Activated naive CD8-positive, alpha-beta T cell (primary cell): ENCODE measurements around the gene KCNJ1.

Experiments
- H3K27ac Mint-ChIP-seq: one replicate; pipeline ENCODE4 v1.8.0; 2021; ENCODE audit warnings: mixed read lengths
- H3K27me3 Mint-ChIP-seq: one replicate; pipeline ENCODE4 v1.8.0; 2021; ENCODE audit warnings: mixed read lengths
- H3K36me3 Mint-ChIP-seq: one replicate; pipeline ENCODE4 v1.8.0; 2021; ENCODE audit warnings: mixed read lengths
- H3K4me1 Mint-ChIP-seq: one replicate; pipeline ENCODE4 v1.8.0; 2021; ENCODE audit warnings: low read depth, mixed read lengths
- H3K4me3 Mint-ChIP-seq: one replicate; pipeline ENCODE4 v1.8.0; 2021; ENCODE audit warnings: mild to moderate bottlenecking, mixed read lengths
- H3K9me3 Mint-ChIP-seq: one replicate; pipeline ENCODE4 v1.8.0; 2021; ENCODE audit warnings: low read depth, mixed read lengths

KCNJ1 gene

DNA sequence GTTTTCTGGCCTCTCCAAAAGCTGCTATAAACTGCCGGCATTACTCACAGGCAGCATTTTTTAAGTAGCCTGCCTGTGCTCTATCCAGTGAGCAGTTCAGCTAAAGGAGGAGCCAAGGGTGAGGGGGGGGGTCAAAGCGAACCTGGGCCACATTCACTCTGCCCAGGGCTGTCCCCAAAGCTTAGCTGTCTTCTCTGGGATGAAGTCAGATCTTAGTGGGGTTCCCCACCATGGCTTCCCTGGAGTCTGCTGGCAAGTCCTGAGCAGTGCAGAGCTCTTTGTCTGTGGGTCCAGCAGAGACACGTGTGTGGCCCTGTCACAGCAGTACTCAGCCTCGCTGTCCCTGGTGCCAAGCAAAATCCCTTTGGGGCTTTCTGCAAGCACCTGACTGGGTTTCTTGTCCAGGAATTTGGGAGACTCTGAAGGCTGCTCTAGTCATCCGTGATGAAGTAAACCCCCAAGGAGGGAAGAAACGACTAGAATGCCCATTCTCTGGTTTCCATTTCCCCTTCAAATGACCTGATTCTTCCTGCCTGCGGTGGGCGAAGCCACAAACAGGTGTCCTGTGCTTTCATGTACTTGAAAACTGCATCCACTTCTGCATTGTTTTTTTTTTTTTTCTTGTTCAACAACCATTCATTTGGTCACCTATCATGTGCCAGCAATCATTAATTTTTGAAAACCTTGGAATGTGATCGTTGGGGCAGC lies 26.6 kb upstream of the KCNJ1 start:
- Mint-ChIP-seq H3K4me3 (no peak overlapping the region), H3K27me3 (peaks cover 22% of the 10 kb centered on the region), H3K4me1 (peaks cover 10% of the 10 kb centered on the region), H3K27ac (no peak overlapping the region), H3K9me3 (no peaks in the 10 kb centered on the region), H3K36me3 (no peaks in the 10 kb centered on the region)

DNA sequence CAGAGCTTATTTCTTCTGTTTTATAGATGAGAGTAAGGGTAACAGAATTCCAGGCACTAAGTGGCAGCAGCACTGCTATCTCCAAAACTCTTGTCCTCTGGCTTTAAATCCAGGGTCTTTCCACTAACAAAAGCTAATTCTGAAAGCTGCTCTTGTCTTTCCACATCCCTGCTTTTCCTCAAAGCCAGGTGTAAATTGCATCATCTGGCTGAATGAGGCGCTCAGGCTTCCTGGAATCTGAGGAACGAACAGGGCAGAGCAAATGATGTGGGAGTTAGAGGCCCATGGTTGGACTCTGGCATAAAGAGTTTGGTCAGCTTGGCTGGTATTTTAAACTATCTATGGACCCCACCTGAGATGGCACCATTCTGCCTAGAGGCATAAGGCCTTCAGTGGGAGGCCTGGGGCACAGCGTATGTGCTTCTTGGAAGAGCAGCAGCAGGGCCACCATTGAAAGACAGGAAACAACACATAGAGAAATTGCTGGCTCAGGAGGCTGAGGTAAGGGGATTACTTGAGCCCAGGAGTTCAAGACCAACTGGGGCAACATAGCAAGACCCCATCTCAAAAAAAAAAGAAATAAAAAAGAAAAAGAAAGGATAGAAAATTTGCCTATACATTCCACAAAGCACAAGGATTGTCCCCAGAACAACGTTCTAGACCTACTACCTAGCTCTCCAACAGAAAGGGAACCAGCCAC lies 25.9 kb upstream of the KCNJ1 start:
- no peak overlapping the region for H3K27ac Mint-ChIP-seq
- H3K36me3 Mint-ChIP-seq, result no peaks in the 10 kb centered on the region
- H3K27me3 Mint-ChIP-seq, result peaks cover 28% of the 10 kb centered on the region
- H3K4me3 Mint-ChIP-seq, result peak overlapping the region; percentile 4
- no peaks in the 10 kb centered on the region for H3K9me3 Mint-ChIP-seq
- peaks cover 10% of the 10 kb centered on the region for H3K4me1 Mint-ChIP-seq

DNA sequence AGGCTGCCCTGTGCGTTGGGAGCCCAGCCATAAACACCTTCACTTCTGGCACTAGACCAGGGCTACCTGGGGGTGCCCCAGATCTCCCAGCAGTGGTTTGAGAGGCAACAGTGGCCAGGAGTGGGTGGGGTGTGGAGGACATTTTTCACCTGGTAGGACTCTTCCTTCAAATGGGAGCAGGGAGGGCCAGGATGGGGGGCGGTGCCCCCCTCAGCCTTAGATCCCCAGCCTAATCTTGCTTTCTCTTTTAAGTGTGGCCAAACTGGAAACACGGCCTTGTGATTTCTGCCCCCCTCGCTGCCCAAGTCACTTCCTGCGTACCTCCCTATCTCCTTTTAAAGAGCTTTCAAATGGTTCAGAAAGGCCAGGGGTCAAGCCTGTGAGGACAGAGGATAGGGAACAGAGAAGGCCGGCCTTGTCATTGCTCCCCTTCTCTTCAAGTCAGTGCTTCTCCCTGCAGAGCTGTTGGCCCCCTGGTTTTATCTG lies 24.9 kb upstream of the KCNJ1 start:
- no peak overlapping the region for H3K27ac Mint-ChIP-seq

DNA sequence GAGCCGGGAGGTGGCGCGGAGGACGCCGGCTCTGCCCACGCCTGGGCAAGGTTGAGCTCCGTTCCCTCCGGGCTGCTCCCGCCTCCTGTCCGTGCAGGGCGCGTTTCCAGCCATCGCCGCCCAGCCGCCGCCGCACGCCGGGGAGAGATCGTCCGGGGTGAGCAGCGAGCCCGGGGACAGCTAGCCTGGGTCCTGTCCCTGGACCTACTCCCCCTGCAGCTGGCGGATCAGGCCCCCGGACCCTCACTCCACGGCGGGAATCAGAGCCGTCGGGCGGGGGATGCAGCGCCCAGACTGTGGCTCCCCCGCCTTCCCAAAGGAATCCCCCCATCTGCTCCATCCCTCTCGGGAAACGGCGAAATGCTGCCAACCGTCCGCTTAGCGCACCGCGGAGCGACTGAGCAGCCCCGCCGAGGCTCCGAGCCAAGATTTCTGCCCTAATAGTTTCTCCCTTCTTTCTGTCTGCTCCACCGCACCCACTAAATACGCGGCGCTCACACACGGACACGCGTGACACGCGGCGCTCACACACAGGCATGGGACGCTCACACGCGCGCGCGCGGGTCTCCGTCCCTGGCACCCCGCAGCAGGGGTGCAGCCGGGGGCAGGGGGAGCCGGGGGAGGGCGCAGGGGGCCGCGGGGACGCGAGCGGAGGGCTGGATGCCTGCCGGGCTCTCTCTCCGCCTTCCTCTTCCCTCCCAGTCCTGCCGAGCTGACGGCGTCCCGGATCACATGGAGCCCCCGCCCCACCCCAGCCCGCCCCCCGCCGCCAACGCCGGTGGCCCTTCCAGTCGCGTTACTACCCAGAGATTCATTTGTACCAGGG lies 23.7 kb upstream of the KCNJ1 start, which contains the start of gene KCNJ5:
KCNJ5 (plus strand) TSS at position 814 of the 826 bp plus-strand sequence. CDS start 19,918 bp downstream, outside the sequence.
- Mint-ChIP-seq H3K27me3 (peaks cover 30% of the 10 kb centered on the region), H3K27ac (no peak within 1 kb of the TSS)

More for the DNA sequence above, 24.9 kb upstream of the KCNJ1 start:
- peaks cover 10% of the 10 kb centered on the region for H3K4me1 Mint-ChIP-seq
- H3K4me3 Mint-ChIP-seq, result peak overlapping the region; percentile 67
- H3K27me3 Mint-ChIP-seq, result peaks cover 29% of the 10 kb centered on the region
- H3K9me3 Mint-ChIP-seq, result no peaks in the 10 kb centered on the region
- no peaks in the 10 kb centered on the region for H3K36me3 Mint-ChIP-seq

DNA sequence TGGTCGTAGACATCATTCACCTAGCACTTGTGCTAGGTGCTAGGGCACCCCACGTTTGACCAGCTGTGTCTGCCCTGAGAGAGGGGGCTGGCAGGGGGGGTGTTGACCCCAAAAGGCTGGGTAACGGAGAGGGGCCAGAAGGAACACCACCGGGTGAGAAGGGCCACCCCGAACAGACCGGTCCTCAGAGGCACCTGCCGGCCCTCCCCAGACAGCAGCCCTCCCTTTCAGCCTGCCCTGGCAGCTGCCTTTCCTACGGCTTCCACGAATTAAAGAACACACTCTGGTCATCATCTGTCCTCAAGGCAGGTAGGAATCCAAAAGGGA lies 23.1 kb upstream of the KCNJ1 start:
- peaks cover 33% of the 10 kb centered on the region for H3K27me3 Mint-ChIP-seq

More for the DNA sequence above, 23.7 kb upstream of the KCNJ1 start, which contains the start of gene KCNJ5:
- H3K36me3 Mint-ChIP-seq, result no peaks in the 10 kb centered on the region
- H3K4me3 Mint-ChIP-seq, result peak within 1 kb of the TSS; percentile 85
- H3K9me3 Mint-ChIP-seq, result no peaks in the 10 kb centered on the region
- H3K4me1 Mint-ChIP-seq, result peaks cover 10% of the 10 kb centered on the region

DNA sequence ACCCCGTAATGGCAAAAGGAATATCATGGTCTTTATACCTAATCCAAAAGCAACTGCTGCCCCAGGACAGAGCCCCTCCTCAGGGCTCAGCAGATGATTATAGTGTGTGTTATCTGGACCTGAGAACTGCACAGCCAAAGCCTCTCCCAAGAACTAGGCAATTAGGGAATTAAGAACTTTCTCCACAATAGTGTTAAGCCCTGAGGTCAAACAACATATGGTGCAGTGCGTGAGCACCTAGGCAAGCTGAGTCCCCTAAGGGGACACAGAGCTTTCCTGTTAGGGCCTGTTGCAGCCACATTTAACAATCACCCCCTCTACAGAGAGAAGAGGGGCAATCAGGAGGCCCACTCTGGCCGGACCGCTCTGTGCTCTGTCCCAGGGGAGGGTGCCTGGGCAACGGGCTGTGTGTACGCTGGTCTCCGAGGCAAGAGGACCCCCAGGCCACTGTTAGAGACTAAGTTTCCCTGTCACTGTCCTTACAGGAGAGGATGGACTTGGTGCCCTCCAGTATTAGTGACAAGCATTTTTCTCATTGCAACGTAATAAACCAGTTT lies 22.6 kb upstream of the KCNJ1 start:
- Mint-ChIP-seq H3K9me3 (no peaks in the 10 kb centered on the region), H3K4me1 (peaks cover 10% of the 10 kb centered on the region), H3K4me3 (no peak overlapping the region), H3K36me3 (no peaks in the 10 kb centered on the region), H3K27me3 (peaks cover 36% of the 10 kb centered on the region), H3K27ac (no peak overlapping the region)

More for the DNA sequence above, 23.1 kb upstream of the KCNJ1 start:
- Mint-ChIP-seq H3K4me1 (peaks cover 10% of the 10 kb centered on the region), H3K9me3 (no peaks in the 10 kb centered on the region), H3K36me3 (no peaks in the 10 kb centered on the region), H3K27ac (no peak overlapping the region), H3K4me3 (no peak overlapping the region)

DNA sequence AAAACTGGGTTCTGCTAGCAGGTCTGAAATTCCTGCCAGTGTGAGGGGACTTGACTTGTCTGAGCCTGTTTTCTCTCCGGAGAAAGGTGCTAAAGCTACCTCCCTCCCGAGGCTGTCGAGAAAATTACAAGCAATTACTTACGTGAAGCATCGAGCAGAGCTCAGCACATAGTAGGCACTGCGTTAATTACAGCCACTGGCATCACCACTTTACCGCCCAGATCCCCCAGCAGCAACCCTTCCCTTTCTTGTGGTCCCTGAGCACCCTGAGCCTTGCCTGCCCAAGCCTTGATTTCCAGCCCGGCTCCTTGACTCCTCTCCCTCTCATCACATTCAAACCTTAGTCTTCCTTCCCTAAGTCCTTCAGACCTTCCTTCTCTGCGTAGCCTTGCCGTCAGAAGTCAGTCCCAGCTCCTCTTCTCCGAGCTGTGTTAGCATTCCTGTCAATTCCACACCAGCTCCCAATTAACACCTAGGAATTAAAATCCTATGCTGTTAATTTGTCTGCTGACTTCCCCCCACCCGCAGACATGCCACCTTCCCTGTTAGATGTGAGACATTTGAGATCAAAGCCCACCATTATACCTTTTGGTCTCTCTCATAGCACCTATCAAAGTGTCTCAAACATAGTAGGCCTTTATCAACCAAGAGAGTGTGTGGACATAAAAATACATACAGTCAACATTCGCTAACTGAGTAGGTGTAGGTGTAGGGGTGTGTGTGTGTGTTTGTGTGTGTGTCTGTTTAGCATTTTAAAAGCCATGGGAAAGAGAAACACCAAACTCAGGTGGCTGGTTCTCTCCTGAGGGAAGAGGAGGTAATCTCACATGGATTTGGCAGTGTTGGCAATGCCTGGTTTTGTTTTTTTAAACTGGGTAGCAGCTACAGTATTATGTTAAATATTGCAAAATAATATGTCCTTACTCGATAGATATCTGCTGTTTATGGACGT lies 21.2 kb upstream of the KCNJ1 start:
- H3K36me3 Mint-ChIP-seq, result no peaks in the 10 kb centered on the region
- H3K9me3 Mint-ChIP-seq, result no peaks in the 10 kb centered on the region
- H3K4me1 Mint-ChIP-seq, result peaks cover 10% of the 10 kb centered on the region
- H3K27me3 Mint-ChIP-seq, result peaks cover 43% of the 10 kb centered on the region
- no peak overlapping the region for H3K4me3 Mint-ChIP-seq
- no peak overlapping the region for H3K27ac Mint-ChIP-seq

DNA sequence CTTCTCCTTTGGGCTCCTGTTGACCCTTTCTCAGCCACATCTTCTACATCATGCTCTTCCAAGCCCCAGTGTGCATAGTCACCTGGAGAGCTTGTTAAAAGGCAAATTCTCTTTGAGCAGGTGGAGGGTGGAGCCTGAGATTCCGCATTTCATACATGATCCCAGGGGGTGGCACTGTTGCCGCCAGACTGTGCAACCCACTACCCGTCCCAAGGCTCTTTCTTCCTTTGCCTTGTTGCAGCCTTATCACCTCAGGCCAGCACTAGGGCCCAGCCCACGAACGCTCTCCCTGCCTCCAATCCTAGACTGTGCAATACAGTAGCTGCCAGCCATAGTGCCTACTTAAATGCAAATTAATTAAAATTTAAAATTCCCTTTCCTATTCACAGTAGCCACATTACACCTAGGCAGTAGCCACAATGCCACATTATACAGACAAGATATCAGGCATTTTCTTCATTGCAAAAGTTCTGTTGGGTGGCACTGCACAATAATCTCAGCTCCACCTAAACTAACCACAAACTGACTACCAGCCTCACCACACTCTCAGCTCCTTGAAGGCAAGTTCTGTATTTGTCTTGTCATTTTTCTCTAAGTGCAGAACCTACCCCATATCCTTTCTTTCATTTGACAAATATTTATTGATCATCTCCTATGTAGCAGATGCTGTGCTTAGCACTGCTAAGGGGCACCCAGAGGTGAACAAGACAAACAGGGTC lies 19.5 kb upstream of the KCNJ1 start:
- Mint-ChIP-seq H3K4me1 (peaks cover 4% of the 10 kb centered on the region), H3K27ac (no peak overlapping the region), H3K27me3 (peaks cover 43% of the 10 kb centered on the region), H3K9me3 (no peaks in the 10 kb centered on the region), H3K36me3 (no peaks in the 10 kb centered on the region), H3K4me3 (no peak overlapping the region)

DNA sequence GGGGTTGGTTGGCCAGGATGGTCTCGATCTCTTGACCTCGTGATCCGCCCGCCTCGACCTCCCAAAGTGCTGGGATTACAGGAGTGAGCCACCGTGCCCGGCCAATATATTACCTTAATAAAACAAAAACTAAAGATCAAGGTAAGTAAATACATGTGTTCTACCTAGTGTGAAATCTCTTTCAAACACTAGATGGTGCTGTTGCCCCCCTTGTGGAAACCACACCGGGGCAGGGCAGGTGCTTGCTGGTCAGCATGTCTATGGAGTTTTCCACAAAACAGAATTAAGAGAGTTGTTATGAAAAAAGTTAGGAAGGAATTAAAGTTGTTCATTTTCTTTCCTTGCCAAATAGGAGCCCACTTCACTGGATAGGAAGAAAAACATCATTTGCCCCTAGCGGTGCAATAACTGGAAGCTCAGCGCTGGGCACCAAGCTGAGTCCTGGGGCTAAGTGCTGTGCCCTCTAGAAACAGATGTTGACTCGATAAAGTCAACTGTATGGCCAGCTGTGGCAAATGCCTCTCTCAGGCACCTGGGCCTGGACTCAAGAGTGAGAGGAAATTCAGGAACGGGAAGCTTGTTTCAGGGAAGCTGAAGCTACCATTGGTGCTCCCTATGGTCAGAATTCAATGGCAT lies 17.7 kb upstream of the KCNJ1 start:
- Mint-ChIP-seq H3K27me3 (peaks cover 40% of the 10 kb centered on the region), H3K27ac (no peak overlapping the region), H3K4me3 (no peak overlapping the region), H3K36me3 (no peaks in the 10 kb centered on the region), H3K9me3 (no peaks in the 10 kb centered on the region), H3K4me1 (no peaks in the 10 kb centered on the region)

DNA sequence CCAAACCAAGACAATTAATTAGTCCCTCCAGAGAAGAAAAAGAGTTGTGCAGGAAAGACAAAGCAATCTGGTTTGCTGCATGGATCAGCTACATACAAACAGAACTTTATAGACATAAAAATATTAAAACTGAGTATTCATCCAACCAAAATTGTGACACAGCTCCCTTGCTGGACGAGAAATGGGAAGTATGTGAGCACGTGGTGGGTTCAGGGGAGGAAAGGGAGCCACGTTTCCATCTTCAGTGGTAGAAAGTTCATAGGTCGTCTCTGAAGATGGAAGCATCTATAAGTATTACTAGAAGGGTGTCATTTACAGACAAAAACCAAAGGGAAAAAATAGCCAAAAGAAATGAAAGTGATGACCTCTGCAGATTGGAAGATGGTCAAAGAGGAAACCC lies 17.0 kb upstream of the KCNJ1 start:
- no peak overlapping the region for H3K27ac Mint-ChIP-seq
- H3K36me3 Mint-ChIP-seq, result no peaks in the 10 kb centered on the region
- peaks cover 34% of the 10 kb centered on the region for H3K27me3 Mint-ChIP-seq
- no peaks in the 10 kb centered on the region for H3K4me1 Mint-ChIP-seq
- no peak overlapping the region for H3K4me3 Mint-ChIP-seq
- no peaks in the 10 kb centered on the region for H3K9me3 Mint-ChIP-seq

DNA sequence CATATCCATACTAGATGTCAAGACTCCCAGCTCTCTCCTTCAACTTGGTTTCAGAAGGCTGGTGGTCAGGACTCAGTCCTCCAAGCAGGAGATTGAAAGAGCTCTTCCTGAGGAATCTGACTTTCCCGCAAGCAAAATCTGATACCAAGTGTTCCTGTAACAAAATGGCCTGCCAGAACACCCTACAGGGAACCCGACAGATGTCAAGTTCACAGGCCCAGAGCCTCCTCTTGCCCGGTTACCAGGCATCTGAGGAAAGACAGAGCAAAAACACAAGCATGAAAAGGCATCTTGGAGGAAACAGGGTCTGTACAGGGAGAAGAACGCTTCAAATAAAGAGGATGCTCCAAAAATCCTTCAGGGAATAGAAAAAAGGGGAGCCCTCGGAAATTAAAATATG lies 15.4 kb upstream of the KCNJ1 start:
- Mint-ChIP-seq H3K9me3 (no peaks in the 10 kb centered on the region), H3K36me3 (no peaks in the 10 kb centered on the region), H3K4me1 (no peaks in the 10 kb centered on the region), H3K27ac (no peak overlapping the region), H3K4me3 (no peak overlapping the region), H3K27me3 (peaks cover 27% of the 10 kb centered on the region)

DNA sequence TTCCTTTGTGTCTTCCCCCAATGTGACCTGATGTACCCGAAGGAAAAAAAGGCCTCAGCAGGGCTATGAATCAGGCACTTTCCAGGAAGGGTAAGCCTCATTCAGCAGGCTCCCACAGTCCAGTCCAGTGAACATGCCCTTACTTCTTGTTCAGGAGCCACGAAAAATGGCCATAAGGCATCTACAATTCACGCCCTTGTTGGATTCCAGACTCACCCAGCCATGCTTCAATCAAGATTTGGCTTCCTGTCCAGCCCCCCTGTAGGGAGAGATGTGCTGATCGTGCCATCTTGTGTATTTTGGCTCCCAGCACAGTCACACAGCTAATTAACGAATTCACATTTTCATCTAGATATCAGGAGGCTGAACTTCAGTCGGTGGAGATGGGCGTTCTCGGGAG lies 14.1 kb upstream of the KCNJ1 start:
- no peaks in the 10 kb centered on the region for H3K36me3 Mint-ChIP-seq
- H3K27me3 Mint-ChIP-seq, result peaks cover 27% of the 10 kb centered on the region
- no peak overlapping the region for H3K4me3 Mint-ChIP-seq
- no peaks in the 10 kb centered on the region for H3K9me3 Mint-ChIP-seq
- H3K4me1 Mint-ChIP-seq, result no peaks in the 10 kb centered on the region
- H3K27ac Mint-ChIP-seq, result no peak overlapping the region

DNA sequence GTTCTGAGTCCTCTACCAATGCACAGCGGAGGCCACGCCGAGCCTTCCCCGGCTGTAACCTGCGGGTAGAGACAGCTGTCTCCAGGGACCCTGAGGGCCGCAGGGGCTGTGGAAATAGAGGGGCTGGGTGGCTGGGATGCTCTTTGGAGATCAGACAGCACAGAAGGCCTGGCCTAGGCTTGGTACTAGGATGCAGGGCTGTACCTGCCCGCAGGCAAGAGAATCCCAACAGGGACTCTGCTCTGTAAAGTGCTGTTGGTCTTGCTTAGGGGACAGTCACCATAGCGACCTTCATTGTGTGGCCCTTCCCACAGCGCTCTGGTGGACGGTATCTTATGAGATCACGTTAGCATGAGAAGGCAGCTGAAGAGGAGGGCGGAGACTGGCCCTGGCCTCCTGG lies 12.7 kb upstream of the KCNJ1 start:
- H3K4me1 Mint-ChIP-seq, result no peaks in the 10 kb centered on the region
- peaks cover 19% of the 10 kb centered on the region for H3K27me3 Mint-ChIP-seq
- no peaks in the 10 kb centered on the region for H3K36me3 Mint-ChIP-seq
- no peak overlapping the region for H3K4me3 Mint-ChIP-seq
- no peaks in the 10 kb centered on the region for H3K9me3 Mint-ChIP-seq
- H3K27ac Mint-ChIP-seq, result no peak overlapping the region
